Mesodermal cell (in vitro differentiated cells): Measurements from ENCODE around the gene DENND1B.
"Not testable (repeated sequence)": the region's sequence is repeated elsewhere in the genome, so short reads cannot be mapped to it uniquely, and the experiment has no call there.

Experiments
- H3K27ac ChIP-seq: 2 replicates; pipeline ENCODE4 v1.7.0; 2013; ENCODE audit warnings: mild to moderate bottlenecking, low read depth, low read length, moderate library complexity; ENCODE audit not compliant: severe bottlenecking
- H3K36me3 ChIP-seq: 2 replicates; pipeline ENCODE4 v1.7.1; 2013; ENCODE audit warnings: mild to moderate bottlenecking, low read length, moderate library complexity; ENCODE audit not compliant: control insufficient read depth, insufficient read depth
- H3K4me1 ChIP-seq: one replicate; pipeline ENCODE4 v1.7.1; 2013; ENCODE audit warnings: mild to moderate bottlenecking, low read length; ENCODE audit not compliant: insufficient read depth, control insufficient read depth, poor library complexity, severe bottlenecking
- H3K4me3 ChIP-seq: 2 replicates; pipeline ENCODE4 v1.7.0; 2013; ENCODE audit warnings: low read length, control low read depth, mild to moderate bottlenecking; ENCODE audit not compliant: insufficient read depth, poor library complexity, severe bottlenecking; ENCODE audit errors: extremely low read depth
- H3K9me3 ChIP-seq: 2 replicates; pipeline ENCODE4 v1.7.1; 2013; ENCODE audit warnings: mild to moderate bottlenecking, low read length, moderate library complexity; ENCODE audit not compliant: control insufficient read depth
- WGBS, 2 experiments: methylation state at CpG; one replicate each; pipeline ENCODE4 v1.1.5; 2013; ENCODE audit warnings: missing lambda C conversion rate in 2 of 2; ENCODE audit not compliant: insufficient coverage in 2 of 2; 5-methylcytosine and 5-hydroxymethylcytosine counted together

The DENND1B gene

DNA sequence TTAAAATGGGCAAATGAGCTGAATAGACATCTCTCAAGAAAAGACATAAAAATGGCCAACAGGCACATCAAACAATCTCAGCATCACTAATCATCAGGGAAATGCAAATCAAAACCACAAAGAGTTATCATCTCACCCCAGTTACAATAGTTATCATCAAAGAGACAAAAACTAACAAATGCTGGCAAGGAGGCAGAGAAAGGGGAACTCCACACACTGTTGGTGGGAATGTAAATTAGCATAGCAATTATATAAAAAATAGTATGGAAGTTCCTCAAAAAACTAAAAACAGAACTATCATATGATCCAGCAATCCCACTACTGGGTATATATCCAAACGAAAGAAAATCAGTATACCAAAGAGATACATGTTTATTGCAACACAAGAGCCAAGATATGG, 68.7 kb downstream of the DENND1B start:
- Histone ChIP-seq H3K27ac (no peak overlapping the region), H3K9me3 (no peaks in the 10 kb centered on the region), H3K4me1 (no peaks in the 10 kb centered on the region), H3K36me3 (no peaks in the 10 kb centered on the region), H3K4me3 (no peak overlapping the region)
- WGBS, 2 experiments: no CpG with 5 or more reads among the region's 1 CpG

DNA sequence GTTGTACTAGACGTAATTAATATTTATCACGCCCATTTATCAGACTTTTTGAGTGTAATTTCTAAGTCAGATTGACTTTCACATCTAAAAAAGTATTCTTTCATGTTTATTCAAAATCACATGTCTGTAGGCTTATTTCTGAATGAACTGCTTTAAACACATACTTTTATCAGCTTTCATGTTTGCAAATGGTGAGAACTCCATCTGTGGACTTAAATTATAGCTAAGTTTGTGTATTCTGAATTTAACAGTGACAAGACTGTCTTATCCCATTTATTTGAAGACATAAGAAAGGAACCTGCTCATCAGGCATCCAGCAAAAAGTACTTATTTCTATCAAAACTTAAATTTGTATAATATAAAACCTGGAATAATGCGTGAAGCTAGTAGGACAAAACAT, 69.3 kb downstream of the DENND1B start:
- no peak overlapping the region for H3K4me3 ChIP-seq
- H3K9me3 ChIP-seq: no peaks in the 10 kb centered on the region
- H3K4me1 ChIP-seq: no peaks in the 10 kb centered on the region
- H3K27ac ChIP-seq: no peak overlapping the region
- WGBS, 2 experiments: 92% methylated on average over 2 of the region's 3 CpGs; no CpG with 5 or more reads in 1 of the 2 experiments
- no peaks in the 10 kb centered on the region for H3K36me3 ChIP-seq

- H3K27ac ChIP-seq, H3K36me3 ChIP-seq, H3K4me3 ChIP-seq, H3K9me3 ChIP-seq, H3K4me1 ChIP-seq: not testable (repeated sequence)
- WGBS, 2 experiments: 40 to 52% methylated on average over 1 to 2 of the region's 4 CpGs
Observed at GRCh38 chr1:197700688-197701087, 74.6 kb downstream of the DENND1B start.

DNA sequence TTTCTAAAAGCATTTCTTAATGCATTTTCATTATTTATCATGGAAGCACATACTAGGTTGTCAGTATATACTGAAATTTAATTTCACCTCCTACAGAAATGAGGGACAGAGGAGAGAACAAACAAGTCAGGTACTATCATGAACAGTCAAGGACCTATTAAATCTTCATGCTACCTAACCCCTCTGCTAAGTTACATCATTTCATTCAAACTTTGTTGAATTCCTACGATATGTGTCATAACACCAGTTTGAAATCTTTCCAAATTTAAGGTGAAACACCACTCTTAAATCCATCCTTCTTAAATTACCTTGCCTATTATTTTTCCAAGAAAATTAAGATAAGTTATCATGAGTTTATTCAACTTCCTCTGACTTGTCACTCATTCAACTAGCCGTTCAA, 78.9 kb downstream of the DENND1B start:
- no peaks in the 10 kb centered on the region for H3K36me3 ChIP-seq
- no peaks in the 10 kb centered on the region for H3K9me3 ChIP-seq
- no peak overlapping the region for H3K4me3 ChIP-seq
- WGBS, 2 experiments: 89 to 100% methylated on average over 1 of the region's 2 CpGs
- H3K27ac ChIP-seq: no peak overlapping the region
- H3K4me1 ChIP-seq: no peaks in the 10 kb centered on the region

- Histone ChIP-seq H3K36me3 (no peaks in the 10 kb centered on the region), H3K27ac (no peak overlapping the region), H3K9me3 (no peaks in the 10 kb centered on the region), H3K4me1 (no peaks in the 10 kb centered on the region), H3K4me3 (no peak overlapping the region)
Observed at GRCh38 chr1:197695961-197696360, 79.3 kb downstream of the DENND1B start.

DNA sequence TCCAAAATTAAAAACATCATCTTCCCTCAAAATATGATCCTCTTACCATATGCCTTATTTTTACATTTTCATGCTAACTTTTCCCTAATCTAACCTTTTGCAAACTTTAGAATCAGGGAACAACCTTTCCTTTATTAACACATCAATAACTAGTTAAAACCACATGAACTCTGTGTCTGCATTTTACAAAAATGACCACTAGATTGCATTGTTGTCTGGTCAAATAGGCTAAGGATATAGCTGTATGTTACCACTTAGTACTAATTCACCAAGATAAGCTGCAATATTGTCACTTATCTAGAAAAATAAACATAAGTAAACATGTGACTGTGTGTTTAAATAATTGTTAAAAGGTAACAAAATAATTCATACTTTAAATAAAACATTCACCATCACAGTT, 82.3 kb downstream of the DENND1B start:
- no peaks in the 10 kb centered on the region for H3K36me3 ChIP-seq
- H3K27ac ChIP-seq: no peak overlapping the region
- H3K9me3 ChIP-seq: peaks cover 10% of the 10 kb centered on the region
- no peak overlapping the region for H3K4me3 ChIP-seq
- H3K4me1 ChIP-seq: no peaks in the 10 kb centered on the region

- Histone ChIP-seq H3K27ac (no peak overlapping the region), H3K4me3 (no peak overlapping the region), H3K36me3 (no peaks in the 10 kb centered on the region), H3K9me3 (peaks cover 10% of the 10 kb centered on the region), H3K4me1 (no peaks in the 10 kb centered on the region)
- no CpG with 5 or more reads among the region's 1 CpG for WGBS, 2 experiments
Observed at GRCh38 chr1:197691816-197692215, 83.5 kb downstream of the DENND1B start.

DNA sequence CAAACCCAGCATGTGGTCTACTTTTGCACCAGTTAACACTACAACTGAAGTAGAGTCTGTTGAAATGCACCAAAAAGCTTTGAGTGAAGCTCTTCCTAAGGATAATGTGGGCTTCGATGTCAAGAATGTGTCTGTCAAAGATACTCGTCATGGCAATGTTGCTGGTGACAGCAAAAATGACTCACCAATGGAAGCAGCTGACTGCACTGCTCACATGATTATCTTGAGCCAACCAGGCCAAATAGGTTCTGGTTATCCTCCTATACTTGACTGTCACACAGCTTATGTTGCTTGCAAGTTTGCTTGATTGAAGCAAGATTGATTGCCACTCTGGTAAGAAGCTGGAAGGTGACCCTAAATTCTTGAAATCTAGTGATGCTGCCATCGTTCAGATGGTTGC, 85.2 kb downstream of the DENND1B start:
- Histone ChIP-seq H3K36me3 (no peaks in the 10 kb centered on the region), H3K4me3 (no peak overlapping the region), H3K4me1 (no peaks in the 10 kb centered on the region), H3K27ac (no peak overlapping the region), H3K9me3 (peaks cover 10% of the 10 kb centered on the region)
- WGBS, 2 experiments: 73 to 92% methylated on average over 3 of the region's 3 CpGs

DNA sequence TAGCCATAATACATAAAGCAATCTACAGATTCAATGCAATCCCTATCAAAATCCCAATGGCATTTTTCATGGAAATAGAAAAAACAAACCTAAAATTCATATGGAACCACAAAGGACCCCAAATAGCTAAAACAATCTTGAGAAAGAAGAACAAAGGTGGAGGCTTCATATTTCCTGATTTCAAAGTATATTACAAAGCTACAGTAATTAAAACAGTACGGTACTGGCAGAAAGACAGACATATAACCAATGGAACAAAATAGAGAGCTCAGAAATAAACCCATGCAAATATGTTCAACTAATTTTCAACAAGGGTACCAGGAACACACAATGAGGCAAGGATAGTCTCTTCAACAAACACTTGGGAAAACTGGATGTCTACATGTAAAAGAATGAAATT, 87.0 kb downstream of the DENND1B start:
- peaks cover 10% of the 10 kb centered on the region for H3K9me3 ChIP-seq
- 86% methylated on average over 1 of the region's 1 CpG; no CpG with 5 or more reads in 1 of the 2 experiments for WGBS, 2 experiments

GRCh38 chr1:197686702-197687355, 88.5 kb downstream of the DENND1B start:
- 88 to 100% methylated on average over 1 of the region's 6 CpGs for WGBS, 2 experiments

More for the DNA sequence above, 87.0 kb downstream of the DENND1B start:
- Histone ChIP-seq H3K36me3 (no peaks in the 10 kb centered on the region), H3K27ac (no peak overlapping the region), H3K4me3 (no peak overlapping the region), H3K4me1 (no peaks in the 10 kb centered on the region)

DNA sequence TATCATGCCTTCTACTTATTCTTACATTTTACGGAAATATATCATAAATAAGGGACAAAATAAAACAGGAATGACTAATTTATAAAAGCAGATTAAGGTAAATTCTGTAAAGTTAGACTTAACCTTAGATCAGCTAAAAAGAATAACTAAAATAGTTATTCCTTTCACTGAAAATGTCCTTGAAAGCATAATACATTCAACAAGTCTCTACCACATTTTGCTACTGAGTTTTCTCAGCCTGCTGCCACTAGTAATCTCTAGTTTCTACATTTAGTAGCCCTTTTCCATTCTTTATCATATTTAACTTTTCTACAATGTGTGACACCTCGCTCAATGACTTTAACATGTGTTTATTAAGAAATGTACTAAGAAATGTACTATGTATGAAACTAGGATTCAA, 89.0 kb downstream of the DENND1B start:
- no peak overlapping the region for H3K4me3 ChIP-seq
- H3K9me3 ChIP-seq: peaks cover 10% of the 10 kb centered on the region
- WGBS, 2 experiments: no CpG with 5 or more reads among the region's 2 CpGs
- no peak overlapping the region for H3K27ac ChIP-seq
- no peaks in the 10 kb centered on the region for H3K36me3 ChIP-seq
- H3K4me1 ChIP-seq: no peaks in the 10 kb centered on the region

More at GRCh38 chr1:197686702-197687355, 88.5 kb downstream of the DENND1B start:
- H3K36me3 ChIP-seq: no peaks in the 10 kb centered on the region
- peaks cover 10% of the 10 kb centered on the region for H3K9me3 ChIP-seq
- no peak overlapping the region for H3K27ac ChIP-seq
- H3K4me1 ChIP-seq: no peaks in the 10 kb centered on the region
- no peak overlapping the region for H3K4me3 ChIP-seq
